Body of pancreas (tissue), 4 donors: ENCODE measurements around the gene DOK6. TPM values are rescaled to one million over a fixed set of nuclear protein-coding genes. Genes with fewer than 3 reads are reported as not detected.
"Not testable (repeated sequence)": the region's sequence is repeated elsewhere in the genome, so short reads cannot be mapped to it uniquely, and the experiment has no call there.

Source experiments
- ATAC-seq: fragments of 150-250 bp; one replicate; pipeline ENCODE4 v1.9.1; 2016
- DNase-seq, 4 donors: peaks; one replicate each; pipeline ENCODE4 v3.0.0-alpha.2; 2019
- H3K27ac ChIP-seq, 4 donors: fragments of 200-600 bp; sonication (generic); 1 replicate in 3 of 4; 2 replicates in 1 of 4; pipeline versions ENCODE4 v1.5.1 to v1.6.1; 2016 to 2019; ENCODE audit warnings: mild to moderate bottlenecking in 1 of 4, mixed read lengths in 1 of 4, moderate library complexity in 1 of 4
- H3K27me3 ChIP-seq, 2 donors: fragments of 200-600 bp; sonication (generic); one replicate each; pipeline ENCODE4 v1.6.0; 2016; ENCODE audit warnings: mild to moderate bottlenecking in 1 of 2
- H3K36me3 ChIP-seq, 2 donors: fragments of 200-600 bp; sonication (generic); replicated peaks in 1 of 2; 2 replicates each; pipeline ENCODE4 v1.5.1; 2016; ENCODE audit warnings: low read depth in 2 of 2; ENCODE audit not compliant: insufficient read depth in 1 of 2
- H3K4me1 ChIP-seq: fragments of 200-600 bp; sonication (generic); one replicate; pipeline ENCODE4 v1.6.0; 2016
- H3K4me3 ChIP-seq, 2 donors: fragments of 200-600 bp; sonication (generic); 1 replicate in 1 of 2; 2 replicates in 1 of 2; pipeline ENCODE4 v1.5.1; 2016 to 2019
- H3K9me3 ChIP-seq, 3 donors: fragments of 200-600 bp; sonication (generic); 1 replicate in 2 of 3; 2 replicates in 1 of 3; pipeline ENCODE4 v1.5.1; 2016
- CTCF ChIP-seq, 7 experiments: fragments of 450-650 bp in 4 of 7; fragments of 200-600 bp in 3 of 7; sonication (generic) in 3 of 7; IDR thresholded peaks; one replicate each; pipeline ENCODE4 v1.5.1; 2016 to 2019; ENCODE audit warnings: antibody characterized with exemption in 7 of 7
- POLR2A ChIP-seq, 3 donors: fragments of 450-650 bp; IDR thresholded peaks; one replicate each; pipeline ENCODE4 v1.6.1; 2016; ENCODE audit warnings: antibody characterized with exemption in 3 of 3, mild to moderate bottlenecking in 2 of 3
- WGBS, 2 donors: methylation state at CpG; one replicate each; pipeline ENCODE4 v1.1.5; 2017; 5-methylcytosine and 5-hydroxymethylcytosine counted together
- intact Hi-C: fragments of 100-400 bp; cut with DNase I; formaldehyde crosslinking; loops from one replicate; pipeline ENCODE4 v1.15.1; 2023
- total RNA-seq, 2 donors: library from RNA; depleted of rRNA; stranded (reverse); fragments of >200 nt; gene quantifications; one replicate each; pipeline ENCODE4 v1.1.0, GENCODE V29; 2016

DOK6 gene
- total RNA-seq, 2 donors from 2014 or later, result under 0.01 to 0.66 TPM

GRCh38 chr18:69658685-69659084 is 258.0 kb downstream of the DOK6 start:
- TF ChIP-seq CTCF (IDR thresholded peaks at IDR 0.05) (no peak), POLR2A (IDR thresholded peaks at IDR 0.05) (no peak)
- no peaks in the 10 kb centered on the region for H3K27me3 ChIP-seq
- H3K27ac ChIP-seq, result no peak overlapping the region
- DNase-seq, result no peak
- intact Hi-C loops, result no loop called here
- no peaks in the 10 kb centered on the region for H3K36me3 ChIP-seq
- ATAC-seq, result no peak
- no peak overlapping the region for H3K4me3 ChIP-seq
- WGBS, 2 donors, result 22 to 41% methylated on average over 2 of the region's 2 CpGs
- peaks cover 10% of the 10 kb centered on the region for H3K4me1 ChIP-seq
- no peaks in the 10 kb centered on the region for H3K9me3 ChIP-seq

GRCh38 chr18:69659142-69659651 is 258.5 kb downstream of the DOK6 start:
- ATAC-seq (no peak), DNase-seq (peak in 1 of 4 donors; percentile 17)
- Histone ChIP-seq H3K36me3 (no peaks in the 10 kb centered on the region), H3K4me1 (peaks cover 10% of the 10 kb centered on the region), H3K4me3 (no peak overlapping the region), H3K27ac (no peak overlapping the region), H3K9me3 (no peaks in the 10 kb centered on the region), H3K27me3 (no peaks in the 10 kb centered on the region)
- 6 to 10% methylated on average over 6 of the region's 6 CpGs for WGBS, 2 donors
- no peak for TF ChIP-seq CTCF (IDR thresholded peaks at IDR 0.05)
- no peak for TF ChIP-seq POLR2A (IDR thresholded peaks at IDR 0.05)
- intact Hi-C loops, result no loop called here

- 87 to 88% methylated on average over 5 of the region's 5 CpGs for WGBS, 2 donors
- peaks cover 10% of the 10 kb centered on the region for H3K4me1 ChIP-seq
- ATAC-seq, H3K27me3 ChIP-seq, H3K4me3 ChIP-seq, DNase-seq, intact Hi-C loops, H3K27ac ChIP-seq, H3K36me3 ChIP-seq, H3K9me3 ChIP-seq: not testable (repeated sequence)
Measured at GRCh38 chr18:69662090-69662489, 261.4 kb downstream of the DOK6 start.

GRCh38 chr18:69664399-69664798 is 263.7 kb downstream of the DOK6 start:
- H3K27me3 ChIP-seq, result no peaks in the 10 kb centered on the region
- intact Hi-C loops, result no loop called here
- no peak for ATAC-seq
- H3K27ac ChIP-seq, result no peak overlapping the region
- TF ChIP-seq POLR2A (IDR thresholded peaks at IDR 0.05), result no peak
- no peak for TF ChIP-seq CTCF (IDR thresholded peaks at IDR 0.05)
- DNase-seq, result no peak
- H3K4me3 ChIP-seq, result no peak overlapping the region
- H3K4me1 ChIP-seq, result peaks cover 2% of the 10 kb centered on the region
- no peaks in the 10 kb centered on the region for H3K36me3 ChIP-seq
- 57 to 65% methylated on average over 3 of the region's 3 CpGs for WGBS, 2 donors
- H3K9me3 ChIP-seq, result no peaks in the 10 kb centered on the region

GRCh38 chr18:69674292-69674877 is 273.7 kb downstream of the DOK6 start:
- Histone ChIP-seq H3K4me3 (no peak overlapping the region), H3K9me3 (no peaks in the 10 kb centered on the region), H3K36me3 (no peaks in the 10 kb centered on the region), H3K27me3 (no peaks in the 10 kb centered on the region), H3K27ac (no peak overlapping the region), H3K4me1 (no peaks in the 10 kb centered on the region)
- WGBS, 2 donors, result 84 to 90% methylated on average over 2 of the region's 2 CpGs
- intact Hi-C loops, result no loop called here
- DNase-seq (no peak), ATAC-seq (no peak)
- no peak for TF ChIP-seq POLR2A (IDR thresholded peaks at IDR 0.05)
- no peak for TF ChIP-seq CTCF (IDR thresholded peaks at IDR 0.05)
